ENCODE data around the gene IL22RA1.

DNA sequence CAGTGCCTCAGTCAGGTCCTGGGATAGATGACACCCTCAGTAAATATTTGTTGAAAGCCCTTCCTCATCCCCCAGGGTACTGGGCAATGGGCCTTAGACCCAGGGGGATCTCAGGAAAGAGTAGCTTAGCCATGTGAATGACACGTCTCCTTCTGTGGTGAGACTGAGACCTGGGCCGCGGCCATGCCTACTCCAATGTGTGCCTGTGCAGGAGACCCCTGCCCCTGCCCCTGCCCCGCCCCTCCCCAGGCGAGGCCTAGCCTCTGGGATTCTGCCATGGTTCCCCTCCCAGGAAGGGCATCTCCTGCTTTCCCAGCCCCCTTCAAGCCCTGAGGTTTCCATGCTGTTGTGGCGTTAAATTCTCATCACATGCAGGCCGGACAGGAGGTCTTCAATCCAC, 38.1 kb downstream of the IL22RA1 start:
- TF ChIP-seq, protein P1, sequence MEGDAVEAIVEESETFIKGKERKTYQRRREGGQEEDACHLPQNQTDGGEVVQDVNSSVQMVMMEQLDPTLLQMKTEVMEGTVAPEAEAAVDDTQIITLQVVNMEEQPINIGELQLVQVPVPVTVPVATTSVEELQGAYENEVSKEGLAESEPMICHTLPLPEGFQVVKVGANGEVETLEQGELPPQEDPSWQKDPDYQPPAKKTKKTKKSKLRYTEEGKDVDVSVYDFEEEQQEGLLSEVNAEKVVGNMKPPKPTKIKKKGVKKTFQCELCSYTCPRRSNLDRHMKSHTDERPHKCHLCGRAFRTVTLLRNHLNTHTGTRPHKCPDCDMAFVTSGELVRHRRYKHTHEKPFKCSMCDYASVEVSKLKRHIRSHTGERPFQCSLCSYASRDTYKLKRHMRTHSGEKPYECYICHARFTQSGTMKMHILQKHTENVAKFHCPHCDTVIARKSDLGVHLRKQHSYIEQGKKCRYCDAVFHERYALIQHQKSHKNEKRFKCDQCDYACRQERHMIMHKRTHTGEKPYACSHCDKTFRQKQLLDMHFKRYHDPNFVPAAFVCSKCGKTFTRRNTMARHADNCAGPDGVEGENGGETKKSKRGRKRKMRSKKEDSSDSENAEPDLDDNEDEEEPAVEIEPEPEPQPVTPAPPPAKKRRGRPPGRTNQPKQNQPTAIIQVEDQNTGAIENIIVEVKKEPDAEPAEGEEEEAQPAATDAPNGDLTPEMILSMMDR (conservative IDR thresholded peaks at IDR 0.05 in 1 of 2, IDR thresholded peaks at IDR 0.05 in 1 of 2; ENCODE audit: extremely low read depth in 1 of 2, insufficient read depth in 1 of 2, low read depth in 1 of 2, low read length in 2 of 2): no peak
- no peak for TF ChIP-seq EZH2 (IDR thresholded peaks at IDR 0.05; ENCODE audit: borderline replicate concordance, low read length)

All from mammary epithelial cell (primary cell).